PC-3 (cell line): ENCODE measurements around the gene FRMPD3.

Experiments
- CTCF ChIP-seq: fragments of 300-600 bp; sonication (generic); conservative IDR thresholded peaks from 2 replicates; pipeline ENCODE4 v1.5.1; 2017; ENCODE audit warnings: antibody characterized with exemption, low read depth, mild to moderate bottlenecking, low read length
- EZH2 ChIP-seq: fragments of 300-600 bp; sonication (generic); IDR thresholded peaks from one replicate; pipeline ENCODE4 v1.6.1; 2017; ENCODE audit warnings: antibody characterized with exemption, mild to moderate bottlenecking, low read length; ENCODE audit not compliant: unreplicated experiment

GRCh38 chrX:107440692-107441091 is 8.8 kb upstream of the FRMPD3 start:
- TF ChIP-seq CTCF, result no peak
- TF ChIP-seq EZH2, result no peak
